IPS-15b (cell line): Measurements from ENCODE around the gene ADAMTS19.

Experiments used
- H3K27me3 ChIP-seq: one replicate; pipeline ENCODE4 v1.6.1; 2013; ENCODE audit warnings: low read length; ENCODE audit not compliant: control insufficient read depth, insufficient read depth
- H3K36me3 ChIP-seq: one replicate; pipeline ENCODE4 v1.6.1; 2013; ENCODE audit warnings: low read length; ENCODE audit not compliant: control insufficient read depth, insufficient read depth
- H3K4me1 ChIP-seq: one replicate; pipeline ENCODE4 v1.6.1; 2013; ENCODE audit warnings: mild to moderate bottlenecking, low read length; ENCODE audit not compliant: control insufficient read depth, insufficient read depth
- H3K4me3 ChIP-seq: one replicate; pipeline ENCODE4 v1.5.1; 2013; ENCODE audit warnings: low read depth, low read length
- H3K9ac ChIP-seq: one replicate; pipeline ENCODE4 v1.6.1; 2013; ENCODE audit warnings: low read depth, mild to moderate bottlenecking, low read length
- H3K9me3 ChIP-seq: one replicate; pipeline ENCODE4 v1.6.1; 2013; ENCODE audit warnings: mild to moderate bottlenecking, low read length; ENCODE audit not compliant: control insufficient read depth, insufficient read depth

ADAMTS19 gene

GRCh38 chr5:129781594-129781993 is 321.5 kb downstream of the ADAMTS19 start:
- no peaks in the 10 kb centered on the region for H3K27me3 ChIP-seq
- H3K36me3 ChIP-seq, result no peaks in the 10 kb centered on the region
- no peak overlapping the region for H3K4me3 ChIP-seq
- no peaks in the 10 kb centered on the region for H3K9me3 ChIP-seq
- H3K4me1 ChIP-seq, result no peaks in the 10 kb centered on the region
- H3K9ac ChIP-seq, result no peak overlapping the region
